Measurements from ENCODE around the gene ADAM29. TPM values are rescaled to one million over a fixed set of nuclear protein-coding genes. Genes with fewer than 3 reads are reported as not detected.

ADAM29 gene
- total RNA-seq, 2 experiments from 2014 or later, result not detected

DNA sequence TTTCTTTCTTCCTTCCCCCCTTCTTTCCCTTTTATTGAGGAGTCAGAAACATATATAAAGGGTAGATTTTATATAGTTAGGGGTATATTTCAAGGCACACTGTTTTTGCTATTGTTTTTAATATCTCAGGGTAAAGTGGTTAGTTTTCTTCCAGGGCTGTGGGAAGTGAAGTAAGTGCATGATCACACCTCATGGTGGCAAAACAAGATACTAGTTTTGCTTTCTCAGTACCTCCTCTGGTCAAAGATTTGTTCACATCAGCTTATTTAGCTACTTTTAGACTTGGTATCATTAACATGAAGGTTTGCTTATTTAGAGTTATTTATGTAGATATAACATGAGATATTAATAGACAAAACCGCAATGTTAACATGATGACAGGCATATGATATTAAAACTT is 21.8 kb downstream of the ADAM29 start:
- intact Hi-C loops (cut with DNase I, micrococcal nuclease), result no loop called here
- Histone ChIP-seq H3K36me3 (ENCODE audit: insufficient read depth, low read length) (no peaks in the 10 kb centered on the region), H3K9me3 (ENCODE audit: control insufficient read depth in 1 of 2, insufficient read depth in 1 of 2, low read length in 2 of 2) (peaks cover 0 to 3% of the 10 kb centered on the region in 2 experiments), H3K4me1 (ENCODE audit: insufficient read depth, low read length) (no peaks in the 10 kb centered on the region), H3K27me3 (ENCODE audit: control insufficient read depth in 1 of 2, insufficient read depth in 2 of 2, low read length in 2 of 2) (no peaks in the 10 kb centered on the region), H3K27ac (ENCODE audit: low read depth in 1 of 2, low read length in 2 of 2) (no peak overlapping the region), H3K4me3 (ENCODE audit: low read length) (no peak overlapping the region)
- no peak for ATAC-seq (ENCODE audit: poor library complexity)
- Mint-ChIP-seq H3K27me3 (no peaks in the 10 kb centered on the region), H3K4me3 (no peak overlapping the region), H3K4me1 (ENCODE audit: low read depth) (no peaks in the 10 kb centered on the region), H3K27ac (no peak overlapping the region), H3K36me3 (ENCODE audit: low read depth) (no peaks in the 10 kb centered on the region), H3K9me3 (peaks cover 13% of the 10 kb centered on the region)
- no peak for TF ChIP-seq CTCF (IDR thresholded peaks at IDR 0.05)
- DNase-seq, result no peak
- CTCF ChIA-PET, result no interaction called here
- POLR2A ChIA-PET, result no interaction called here

GRCh38 chr4:174946246-174946645 is 28.1 kb downstream of the ADAM29 start:
- no peak for TF ChIP-seq CTCF (IDR thresholded peaks at IDR 0.05)
- intact Hi-C loops (cut with DNase I, micrococcal nuclease), result no loop called here
- no peak overlapping the region for H3K27ac Mint-ChIP-seq
- no peak for DNase-seq
- H3K27me3 Mint-ChIP-seq, result no peaks in the 10 kb centered on the region
- no peak for ATAC-seq (ENCODE audit: poor library complexity)
- Histone ChIP-seq H3K27ac (ENCODE audit: low read depth in 1 of 2, low read length in 2 of 2) (no peak overlapping the region), H3K4me1 (ENCODE audit: insufficient read depth, low read length) (no peaks in the 10 kb centered on the region), H3K9me3 (ENCODE audit: control insufficient read depth in 1 of 2, insufficient read depth in 1 of 2, low read length in 2 of 2) (peaks cover 0 to 12% of the 10 kb centered on the region in 2 experiments), H3K27me3 (ENCODE audit: control insufficient read depth in 1 of 2, insufficient read depth in 2 of 2, low read length in 2 of 2) (no peaks in the 10 kb centered on the region), H3K4me3 (ENCODE audit: low read length) (no peak overlapping the region), H3K36me3 (ENCODE audit: insufficient read depth, low read length) (no peaks in the 10 kb centered on the region)
- H3K9me3 Mint-ChIP-seq, result peaks cover 9% of the 10 kb centered on the region
- ChIA-PET CTCF (no interaction called here), POLR2A (no interaction called here)
- no peak overlapping the region for H3K4me3 Mint-ChIP-seq
- H3K4me1 Mint-ChIP-seq (ENCODE audit: low read depth), result no peaks in the 10 kb centered on the region
- H3K36me3 Mint-ChIP-seq (ENCODE audit: low read depth), result no peaks in the 10 kb centered on the region

DNA sequence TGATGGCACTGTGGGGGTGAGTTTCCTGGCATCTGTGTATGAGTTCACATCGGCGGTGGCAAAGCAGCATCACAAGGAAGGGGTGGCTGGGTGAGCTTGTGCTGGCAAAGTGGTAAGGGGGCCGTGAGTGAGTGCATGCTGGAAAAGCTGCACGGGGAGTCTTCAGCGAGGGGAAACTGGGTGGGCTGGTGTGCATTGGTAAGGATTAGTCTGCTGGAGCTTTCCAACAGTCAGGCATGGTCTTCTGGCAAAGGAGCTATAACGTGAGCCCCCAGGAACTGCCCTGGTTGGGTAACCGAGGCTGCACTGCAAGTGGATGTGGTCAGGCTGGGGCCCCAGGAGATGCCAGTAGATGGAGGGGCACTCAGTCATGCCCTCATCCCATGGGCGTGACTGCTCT is 30.7 kb downstream of the ADAM29 start:
- Mint-ChIP-seq H3K4me3 (no peak overlapping the region), H3K27me3 (no peaks in the 10 kb centered on the region), H3K27ac (no peak overlapping the region), H3K9me3 (peaks cover 7% of the 10 kb centered on the region), H3K4me1 (ENCODE audit: low read depth) (no peaks in the 10 kb centered on the region), H3K36me3 (ENCODE audit: low read depth) (no peaks in the 10 kb centered on the region)
- DNase-seq (no peak), ATAC-seq (ENCODE audit: poor library complexity) (no peak)
- intact Hi-C loops (cut with DNase I, micrococcal nuclease), result no loop called here
- POLR2A ChIA-PET, result no interaction called here
- Histone ChIP-seq H3K4me1 (ENCODE audit: insufficient read depth, low read length) (no peaks in the 10 kb centered on the region), H3K9me3 (ENCODE audit: control insufficient read depth in 1 of 2, insufficient read depth in 1 of 2, low read length in 2 of 2) (peaks cover 0 to 9% of the 10 kb centered on the region in 2 experiments), H3K36me3 (ENCODE audit: insufficient read depth, low read length) (no peaks in the 10 kb centered on the region), H3K27me3 (ENCODE audit: control insufficient read depth in 1 of 2, insufficient read depth in 2 of 2, low read length in 2 of 2) (no peaks in the 10 kb centered on the region), H3K27ac (ENCODE audit: low read depth in 1 of 2, low read length in 2 of 2) (no peak overlapping the region), H3K4me3 (ENCODE audit: low read length) (no peak overlapping the region)
- CTCF ChIA-PET, result no interaction called here
- TF ChIP-seq CTCF (IDR thresholded peaks at IDR 0.05), result no peak
